GM19438 (cell line): ENCODE results near the gene BRI3.

Experiments
- ATAC-seq: cut with Tn5 transposase; IDR thresholded peaks from one replicate; pipeline ENCODE4 v1.9.1; 2021; ENCODE audit warnings: low read depth; ENCODE audit not compliant: unreplicated experiment

The BRI3 gene, protein sequence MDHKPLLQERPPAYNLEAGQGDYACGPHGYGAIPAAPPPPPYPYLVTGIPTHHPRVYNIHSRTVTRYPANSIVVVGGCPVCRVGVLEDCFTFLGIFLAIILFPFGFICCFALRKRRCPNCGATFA

DNA sequence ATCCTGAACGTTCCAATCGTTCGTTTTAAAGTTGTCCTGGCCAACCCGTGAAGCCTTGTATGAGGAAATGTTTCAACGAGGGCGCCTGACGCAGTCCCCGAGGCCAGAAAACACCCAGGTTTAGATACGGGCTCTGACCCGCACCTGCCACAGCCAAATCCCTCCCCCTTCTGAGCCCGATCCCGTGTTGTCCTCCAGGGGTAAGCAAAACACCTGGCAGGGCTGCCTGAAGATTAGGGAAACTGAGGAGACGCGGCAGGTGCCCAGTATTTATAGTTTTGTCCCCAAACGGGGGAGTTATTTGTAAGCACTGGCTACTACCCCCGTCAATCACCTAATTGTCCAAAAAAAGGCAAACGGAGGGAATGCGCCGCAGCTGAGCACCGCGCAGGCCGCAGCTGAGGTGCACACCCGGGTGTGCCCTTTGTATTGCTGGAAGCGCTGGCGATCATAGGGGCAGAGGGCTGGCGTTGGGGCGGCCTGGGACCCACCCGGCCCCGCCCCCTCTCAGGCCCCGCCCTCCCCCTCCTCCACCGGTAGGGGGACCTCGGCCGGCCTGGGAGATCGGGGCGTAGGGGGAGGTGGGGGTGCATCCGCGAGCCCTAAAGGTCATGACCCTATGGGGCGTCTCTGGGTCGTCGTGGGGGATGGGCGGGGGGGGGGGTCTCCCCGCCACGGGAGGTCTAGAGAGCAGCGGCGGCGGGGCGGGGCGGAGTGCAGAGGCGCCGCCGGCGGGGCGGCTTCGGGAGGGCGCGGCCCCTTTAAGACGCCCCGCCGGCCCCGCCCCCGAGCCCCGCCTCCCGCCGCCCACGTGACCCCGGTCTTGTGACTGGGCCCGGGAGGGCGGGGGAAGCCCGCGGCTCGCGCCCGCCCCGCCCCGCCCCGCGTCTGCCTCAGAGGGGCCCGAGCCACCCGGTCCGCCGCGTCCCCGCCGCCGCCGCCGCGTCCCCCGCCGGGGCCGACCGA, at the start of gene BRI3:
Gene BRI3 (plus strand): TSS at position 896 of the 966 bp plus-strand sequence. CDS start 110 bp downstream, outside the sequence.
- ATAC-seq: peak; percentile 73

DNA sequence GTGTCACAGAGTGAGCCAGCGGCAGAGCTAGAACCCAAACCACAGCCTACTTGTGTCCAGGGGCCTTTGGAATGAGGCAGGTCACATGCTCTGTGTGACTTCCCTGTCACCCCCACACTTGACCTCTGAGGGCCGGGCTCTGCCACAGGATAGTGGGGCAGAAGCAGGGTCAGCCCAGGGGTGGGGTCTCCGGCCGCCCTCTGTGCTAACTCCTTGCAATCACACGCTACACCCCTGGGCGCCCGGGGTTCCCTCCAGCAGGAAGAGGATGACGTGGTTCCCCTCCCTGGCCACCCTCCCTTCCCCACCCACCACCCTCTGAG, 49.3 kb upstream of the BRI3 start:
- ATAC-seq: no peak

DNA sequence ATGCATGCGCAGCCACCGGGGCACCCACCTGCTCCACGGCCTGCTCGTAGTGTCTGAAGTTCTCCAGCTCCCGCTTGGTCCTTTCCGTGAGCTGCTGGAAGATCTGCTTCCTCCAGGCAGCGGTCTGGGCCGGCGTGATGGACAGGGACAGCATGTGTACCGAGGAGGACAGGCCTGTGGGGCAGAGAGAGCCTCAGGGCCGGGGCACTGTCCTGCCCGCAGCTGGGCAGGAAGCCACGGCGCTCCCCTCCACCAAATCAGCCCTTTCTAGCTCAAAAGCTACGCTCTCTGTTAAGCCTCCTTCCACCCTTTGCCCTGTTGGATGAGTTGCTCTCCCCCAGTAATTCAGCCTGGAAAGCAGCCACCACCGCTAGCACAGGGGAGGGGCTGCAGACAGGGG, 48.7 kb upstream of the BRI3 start:
- no peak for ATAC-seq

DNA sequence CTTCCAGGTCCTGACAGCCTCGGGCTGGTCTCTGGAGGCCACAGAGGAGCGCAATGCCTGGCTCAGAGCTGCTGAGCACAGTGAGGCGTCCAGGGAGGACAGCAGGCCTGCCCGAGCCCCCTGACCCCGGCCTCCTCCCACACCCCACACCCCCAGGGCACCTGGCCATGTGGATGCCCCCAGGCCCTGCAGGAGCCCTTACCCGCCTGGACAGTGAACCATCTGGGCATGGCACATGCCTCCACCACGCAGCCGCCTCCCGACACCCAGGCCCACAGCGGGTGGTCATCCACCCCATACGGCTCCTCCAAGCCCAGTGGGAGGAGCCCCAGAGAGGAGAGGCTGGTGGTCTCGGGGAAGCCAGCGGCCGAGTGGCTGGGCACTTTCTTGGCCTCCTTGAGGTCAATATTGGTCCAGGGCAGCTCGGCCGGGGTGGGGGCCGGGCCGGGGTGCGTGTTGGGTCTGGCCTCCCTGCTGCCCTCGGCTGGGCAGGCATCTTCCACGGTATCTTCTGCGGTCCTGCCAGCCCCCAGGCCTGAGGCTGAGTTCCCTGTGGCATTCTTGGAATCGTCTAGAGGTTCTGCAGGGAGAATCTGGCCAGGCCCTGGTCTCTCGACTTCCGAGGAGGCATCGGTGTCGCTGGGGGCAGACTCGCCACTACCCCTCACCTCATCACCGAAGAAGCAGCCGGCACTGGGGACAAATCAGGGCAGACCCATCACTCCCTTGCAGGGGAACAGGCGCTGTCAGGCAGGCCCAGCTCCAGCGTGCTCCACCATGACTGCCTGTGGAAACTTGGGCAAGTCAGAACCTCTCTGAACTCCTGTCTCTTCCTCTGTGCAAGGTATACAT, 48.0 kb upstream of the BRI3 start:
- no peak for ATAC-seq

DNA sequence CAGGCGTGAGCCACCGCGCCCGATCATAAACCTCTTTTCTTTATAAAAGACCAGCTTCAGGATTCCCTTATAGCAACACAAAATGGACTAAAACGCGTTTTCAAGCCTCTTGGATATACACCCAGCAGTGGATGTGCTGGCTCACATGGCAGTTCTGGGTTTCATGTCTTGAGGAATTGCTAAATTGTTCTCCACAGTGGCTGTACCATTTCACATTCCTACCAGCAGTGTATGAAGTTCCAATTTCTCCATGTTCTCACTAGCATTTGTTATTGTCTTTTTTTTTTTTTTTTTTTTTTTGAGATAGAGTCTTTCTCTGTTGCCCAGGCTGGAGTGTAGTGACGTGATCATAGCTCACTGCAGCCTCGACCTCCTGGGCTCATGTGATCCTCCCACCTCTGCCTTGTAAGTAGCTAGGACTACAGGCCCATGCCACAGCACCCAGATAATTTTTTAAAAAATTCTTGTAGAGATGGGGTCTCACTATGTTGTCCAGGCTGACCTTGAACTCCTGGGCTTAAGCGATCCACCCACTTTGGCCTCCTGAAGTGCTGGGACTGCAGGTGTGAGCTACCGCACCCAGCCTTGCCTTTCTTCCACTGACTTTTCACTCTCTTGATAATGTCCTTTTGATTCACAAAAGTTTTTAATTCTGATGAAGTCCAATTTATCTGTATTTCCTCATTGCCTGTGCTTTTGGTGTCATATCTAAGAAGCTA, 46.9 kb upstream of the BRI3 start:
- ATAC-seq: no peak

GRCh38 chr7:98235901-98236300, 45.6 kb upstream of the BRI3 start:
- ATAC-seq: no peak

DNA sequence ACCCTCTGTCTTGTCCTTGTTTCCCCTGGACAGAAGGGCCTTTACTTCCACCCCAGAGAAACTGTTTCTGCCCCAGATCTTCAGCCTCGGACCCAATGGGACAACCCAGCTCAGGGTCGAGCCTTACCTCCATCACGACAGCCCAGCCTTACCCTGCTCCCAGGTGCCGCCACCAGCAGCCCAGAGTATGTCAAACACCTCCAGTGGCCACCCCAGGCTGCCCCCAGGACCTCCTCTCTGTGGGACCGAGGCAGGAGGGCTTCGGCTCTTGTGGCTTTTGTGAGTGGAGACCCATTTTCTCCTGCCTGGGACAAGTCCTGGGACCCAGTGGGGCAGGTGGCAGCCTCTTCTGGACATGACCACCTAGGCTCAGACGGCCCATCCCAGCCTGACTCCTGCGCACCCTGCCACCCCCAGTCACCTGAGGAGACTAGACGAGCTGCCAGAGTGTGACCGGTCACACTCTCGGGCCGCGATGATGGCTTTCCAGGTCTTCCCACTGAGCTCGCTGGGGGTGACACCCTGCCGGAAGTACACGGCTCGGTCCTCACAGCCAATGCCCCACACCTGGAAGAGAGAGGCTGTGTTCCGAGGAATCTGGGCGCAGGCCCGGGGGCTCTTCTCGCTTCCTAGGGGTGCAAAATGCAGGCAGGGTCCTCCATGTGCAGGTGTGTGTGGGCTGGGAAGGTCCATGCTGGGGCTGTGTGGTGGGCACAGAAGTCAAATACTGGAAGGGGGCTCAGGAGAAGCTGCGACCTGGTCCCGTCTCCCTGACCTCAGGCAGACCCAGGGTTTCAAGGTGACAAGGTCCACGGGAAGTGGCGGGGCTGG, 44.9 kb upstream of the BRI3 start:
- ATAC-seq: no peak

DNA sequence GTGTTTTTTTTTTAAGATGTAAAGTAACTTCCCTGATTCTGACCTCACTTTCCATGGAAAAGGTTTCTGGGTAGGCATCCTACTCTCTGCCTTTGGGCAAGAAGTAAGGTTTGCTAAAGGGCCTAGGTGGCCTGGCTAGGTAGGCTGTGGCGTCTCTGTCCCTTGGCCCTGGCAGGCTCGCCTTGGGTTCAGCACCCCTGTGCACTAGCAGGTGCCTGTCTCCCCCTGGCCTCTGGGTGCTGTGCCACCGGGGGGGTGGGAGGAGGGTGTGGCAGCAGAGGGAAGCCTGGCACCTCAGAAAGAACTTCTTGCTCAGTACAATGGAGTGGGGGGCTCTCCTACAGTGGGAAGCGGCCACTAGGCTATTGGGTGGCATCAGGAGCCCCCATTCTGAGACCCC, 43.4 kb upstream of the BRI3 start:
- no peak for ATAC-seq

DNA sequence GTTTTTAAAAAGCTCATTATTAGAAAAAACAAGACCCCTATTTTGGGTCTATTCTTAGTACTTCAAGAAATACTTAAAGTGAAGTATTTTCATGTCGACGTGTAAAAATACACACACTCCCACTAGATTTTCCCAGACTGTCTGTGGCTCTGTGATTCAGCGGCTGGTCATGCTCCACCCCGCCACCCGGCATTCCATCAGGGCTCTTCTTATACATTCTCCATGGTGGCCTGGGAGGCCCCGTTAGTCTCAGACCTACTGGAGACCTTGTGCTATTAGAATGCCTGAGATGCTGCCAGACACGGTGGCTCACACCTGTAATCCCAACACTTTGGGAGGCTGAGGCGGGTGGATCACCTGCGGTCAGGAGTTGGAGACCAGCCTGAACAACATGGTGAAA, 42.5 kb upstream of the BRI3 start:
- ATAC-seq: no peak

DNA sequence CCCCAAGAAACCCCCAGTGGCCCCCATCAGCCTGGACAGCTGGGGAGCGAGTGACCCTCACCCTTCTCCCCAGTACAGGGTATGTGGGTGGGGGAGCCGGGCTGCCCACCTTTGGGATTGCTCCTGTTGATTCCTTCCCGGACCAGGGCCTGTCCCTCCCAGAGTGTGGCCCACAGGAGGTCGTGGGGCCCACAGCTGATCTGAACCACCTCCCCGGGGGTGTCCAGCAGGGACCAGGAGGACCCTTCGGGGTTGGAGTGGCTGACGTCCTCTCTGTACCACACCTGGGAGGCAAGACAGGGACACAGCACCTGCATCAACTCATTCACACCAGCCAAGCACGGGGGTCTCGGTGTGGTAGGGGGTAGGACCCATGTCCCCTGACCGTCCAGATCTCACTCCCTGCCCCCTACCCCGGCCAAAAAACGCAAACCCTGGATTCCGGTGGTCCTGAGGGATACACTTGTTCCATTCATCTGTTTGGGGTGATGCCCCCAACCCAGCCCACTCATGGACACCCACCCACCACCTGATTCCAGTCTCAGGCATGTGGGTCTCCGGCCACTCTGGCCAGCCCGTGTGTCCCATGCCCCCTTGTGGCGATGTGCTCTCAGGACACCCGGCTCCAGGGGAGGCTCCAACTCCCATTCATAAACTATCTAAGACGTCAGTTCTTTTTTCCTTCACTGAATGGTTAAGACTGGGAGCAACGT, 40.4 kb upstream of the BRI3 start:
- no peak for ATAC-seq

DNA sequence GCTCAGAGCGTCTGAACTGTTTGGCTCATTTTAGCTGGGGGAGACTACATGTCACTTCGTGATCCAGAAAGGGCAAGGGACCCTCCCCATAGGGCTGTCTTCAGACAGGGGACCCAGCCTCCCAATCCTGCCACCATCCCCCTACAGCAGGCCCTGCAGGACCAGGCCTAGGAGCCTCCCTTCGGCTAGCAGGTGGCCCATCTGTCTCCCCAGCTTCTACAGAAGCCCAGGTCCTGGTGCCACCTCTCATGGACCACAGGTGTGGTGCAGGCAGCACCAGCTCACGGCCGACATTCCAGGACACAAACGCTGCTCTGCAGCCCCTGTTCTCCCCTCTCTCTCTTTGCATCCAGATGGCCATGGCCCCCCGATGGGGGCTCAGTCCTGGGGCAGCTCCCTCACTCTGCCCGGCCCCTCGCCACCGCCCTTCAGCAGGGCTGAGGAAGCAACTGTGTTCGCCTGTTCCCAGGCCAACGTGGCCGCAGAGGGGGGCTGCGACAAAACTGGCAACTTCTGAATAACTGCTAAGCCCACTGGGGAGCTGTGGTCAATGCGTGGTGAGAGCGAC, 39.7 kb upstream of the BRI3 start:
- no peak for ATAC-seq

DNA sequence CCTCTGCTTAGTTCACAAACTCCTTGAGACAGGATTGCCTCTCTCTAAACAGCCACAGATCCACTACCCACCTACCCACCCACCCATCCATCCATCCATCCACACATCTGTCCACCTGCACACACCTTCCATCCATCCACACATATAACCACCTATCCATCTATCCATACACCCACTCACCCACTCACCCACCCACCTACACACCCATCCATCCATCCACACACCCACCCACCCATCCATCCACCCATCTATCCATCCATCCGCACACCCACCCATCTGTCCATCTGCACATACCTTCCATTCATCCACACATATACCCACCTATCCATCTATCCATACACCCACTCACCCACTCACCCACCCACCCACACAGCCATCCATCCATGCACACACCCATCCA, 39.1 kb upstream of the BRI3 start:
- no peak for ATAC-seq

DNA sequence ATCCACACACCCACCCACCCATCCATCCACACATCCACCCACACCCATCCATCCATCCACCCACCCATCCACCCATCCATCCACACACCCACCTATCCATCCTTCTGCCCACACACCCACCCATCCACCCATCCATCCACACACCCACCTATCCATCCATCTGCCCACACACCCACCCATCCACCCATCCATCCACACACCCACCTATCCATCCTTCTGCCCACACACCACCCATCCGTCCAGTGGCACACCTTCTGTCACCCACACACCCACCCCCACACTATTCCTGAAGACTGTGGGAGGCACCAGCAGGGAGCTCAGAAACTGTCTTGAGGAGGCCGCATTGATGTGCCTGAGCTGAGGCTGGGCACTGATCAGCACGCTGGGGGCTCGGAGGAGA, 38.6 kb upstream of the BRI3 start:
- no peak for ATAC-seq

DNA sequence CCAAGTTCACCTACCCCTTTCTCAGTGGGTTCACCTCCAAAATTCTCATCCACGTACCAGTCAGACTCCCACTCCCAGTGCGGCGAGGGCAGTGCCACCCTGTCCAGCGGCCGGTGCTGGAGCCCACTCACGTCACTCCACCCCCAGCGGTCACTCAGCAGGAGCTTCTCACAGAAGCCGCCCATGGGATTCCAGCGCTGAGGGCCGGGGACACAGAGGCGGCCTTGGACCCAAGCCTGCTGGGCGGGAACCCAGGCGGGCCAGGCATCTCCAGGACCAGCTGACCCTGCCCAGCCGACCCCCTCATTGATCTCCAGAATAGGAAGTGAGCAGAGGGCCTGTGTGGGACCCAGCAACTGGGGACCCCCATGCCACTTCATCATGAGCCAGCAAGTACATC, 36.6 kb upstream of the BRI3 start:
- ATAC-seq: no peak

- no peak for ATAC-seq
These were observed 33.3 kb upstream of the BRI3 start for GRCh38 chr7:98248156-98248555.

GRCh38 chr7:98249106-98249505, 32.4 kb upstream of the BRI3 start:
- no peak for ATAC-seq

- peak; percentile 52 for ATAC-seq
These were observed 30.7 kb upstream of the BRI3 start for GRCh38 chr7:98250789-98251188.

GRCh38 chr7:98251231-98251600, 30.3 kb upstream of the BRI3 start:
- ATAC-seq: peak; percentile 40
